Ammon's horn (tissue), 1 donor: ENCODE data around the gene EBF4.

Experiments used
- DNase-seq: peaks from one replicate; pipeline ENCODE4 v3.0.0-alpha.2; 2016; ENCODE audit warnings: low spot score

Gene EBF4

DNA sequence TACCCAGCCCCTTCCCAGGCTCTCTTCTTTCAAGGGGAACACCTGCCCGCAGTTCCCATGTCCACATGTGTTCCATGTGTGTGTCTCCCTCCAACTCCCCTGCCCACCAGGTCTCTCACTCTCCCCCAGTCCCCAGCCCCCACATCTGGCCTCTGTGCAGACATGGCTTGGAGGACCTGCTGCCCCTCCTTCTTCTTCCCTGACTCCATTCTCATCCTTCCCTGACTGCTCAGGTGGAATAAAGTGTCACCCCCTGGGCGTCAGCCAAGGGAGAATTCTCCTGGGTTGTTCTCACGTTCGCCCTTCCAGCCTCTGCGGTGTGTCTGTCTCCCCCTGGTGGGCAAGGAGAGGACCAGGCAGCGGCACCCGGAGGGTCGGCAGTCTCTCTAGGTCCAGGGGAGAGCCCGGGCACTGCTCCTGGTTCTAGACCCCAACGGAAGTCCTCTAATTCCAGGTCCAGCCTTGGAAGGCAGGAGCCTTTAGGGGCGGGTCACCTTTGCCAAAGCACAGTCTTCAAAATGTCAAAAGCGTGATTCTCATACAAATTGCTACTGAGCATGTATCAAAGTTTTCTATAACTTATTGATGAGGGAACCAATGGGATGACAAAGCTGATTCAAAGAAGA lies 50.5 kb downstream of the EBF4 start:
- peak; percentile 52 for DNase-seq

DNA sequence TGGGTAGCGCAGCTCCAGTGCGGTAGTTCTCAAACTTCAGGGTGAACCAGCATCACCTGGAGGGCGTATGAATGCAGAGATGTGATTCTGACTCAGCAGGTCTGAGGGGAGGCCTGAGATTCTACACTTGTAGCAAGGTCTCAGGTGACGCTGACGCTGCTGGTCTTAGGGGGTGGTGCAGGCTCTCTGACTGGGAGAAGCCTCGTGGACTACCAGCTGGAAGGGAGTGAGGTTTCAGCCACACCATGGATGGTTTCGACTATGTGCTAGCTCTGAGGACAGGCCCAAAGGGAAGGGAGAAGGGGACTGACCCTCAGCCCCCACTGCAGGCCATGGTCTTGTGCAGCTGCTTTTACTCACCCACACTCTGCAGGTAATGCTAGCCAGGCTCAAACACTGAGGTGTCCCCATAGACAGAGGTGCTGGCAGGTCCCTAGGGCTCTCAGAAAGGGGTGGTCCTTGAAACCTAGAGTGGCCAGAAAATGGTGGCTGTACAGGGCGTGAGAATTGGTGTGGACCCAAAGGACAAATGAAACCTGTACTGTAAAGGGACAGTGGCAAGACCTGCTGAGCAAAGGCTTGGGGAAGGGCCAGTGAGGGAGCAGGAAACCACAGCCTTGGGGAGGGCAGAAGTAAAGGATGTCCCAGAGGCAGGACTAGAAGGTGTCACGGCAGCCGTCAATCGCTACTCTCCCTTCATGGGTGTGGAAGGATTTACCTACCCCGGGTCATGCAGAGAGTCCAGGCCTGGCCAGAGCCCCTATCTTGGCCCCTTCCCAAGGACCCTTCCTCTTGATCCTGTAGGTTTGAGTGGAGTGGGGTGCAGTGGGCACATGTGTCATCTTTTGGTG lies 52.7 kb downstream of the EBF4 start:
- no peak for DNase-seq

DNA sequence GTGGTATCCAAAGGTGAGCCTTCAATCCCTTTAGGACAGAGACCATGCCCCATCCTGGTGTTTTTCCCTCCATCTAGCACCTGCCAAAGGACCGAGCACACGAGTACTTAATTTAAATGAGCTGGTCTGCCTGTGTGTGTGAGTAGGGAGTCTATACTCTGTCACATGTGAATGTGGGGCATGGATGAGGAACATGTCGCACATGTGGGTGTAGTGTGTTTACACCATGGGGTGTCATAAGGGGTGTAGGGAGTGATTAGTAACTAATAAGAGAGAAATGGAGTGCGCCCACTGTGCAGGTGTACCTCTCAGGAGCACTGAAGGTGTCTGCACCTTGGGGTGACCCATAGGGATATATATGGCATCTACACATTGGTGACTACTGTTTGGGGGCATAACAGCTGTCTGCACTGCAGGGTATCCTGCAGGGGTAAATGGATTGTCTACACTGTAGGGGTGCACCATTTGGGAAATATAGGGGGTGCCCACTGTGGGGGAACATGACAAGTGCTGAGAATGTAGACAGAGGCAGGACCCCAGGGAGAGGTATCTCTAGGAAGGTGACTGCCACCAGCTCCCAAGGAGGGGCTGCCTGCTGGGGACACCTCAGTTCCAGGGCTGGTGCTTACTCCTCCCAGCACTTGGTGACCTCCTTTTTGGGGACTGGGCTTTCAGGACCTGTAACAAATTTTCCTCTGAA lies 53.5 kb downstream of the EBF4 start:
- DNase-seq, result no peak

- DNase-seq, result no peak
These were observed 54.2 kb downstream of the EBF4 start for GRCh38 chr20:2746636-2747265.

DNA sequence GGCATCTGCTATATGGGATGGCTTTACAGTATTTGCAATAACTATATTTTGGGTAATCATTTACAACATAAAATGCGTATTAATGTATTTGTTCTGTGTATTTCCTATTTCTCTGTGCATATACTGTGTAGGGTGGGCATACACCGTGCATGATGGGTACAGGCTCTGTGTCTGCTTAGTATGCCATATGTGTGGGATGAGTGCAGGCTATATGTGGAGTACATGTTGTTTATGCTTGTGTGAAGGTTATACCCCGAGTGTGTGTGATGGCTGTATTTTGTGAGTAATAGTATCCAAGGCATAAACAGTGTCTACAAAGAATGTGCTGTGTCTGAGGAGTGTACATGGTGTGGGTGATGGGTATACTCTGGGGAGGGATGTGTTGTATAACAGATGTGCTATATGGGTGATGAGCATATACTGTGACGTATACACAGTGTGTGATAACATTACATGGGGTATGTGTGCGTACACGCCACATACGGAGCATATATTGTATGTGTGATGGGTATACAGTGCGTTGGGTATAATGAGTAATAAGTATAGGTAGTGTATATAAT lies 55.2 kb downstream of the EBF4 start:
- DNase-seq, result no peak

- no peak for DNase-seq
These were observed 56.2 kb downstream of the EBF4 start for GRCh38 chr20:2748551-2749342.

- no peak for DNase-seq
These were observed 56.9 kb downstream of the EBF4 start for GRCh38 chr20:2749343-2749950.

GRCh38 chr20:2749951-2750490 lies 57.4 kb downstream of the EBF4 start:
- DNase-seq, result no peak

- no peak for DNase-seq
These were observed 58.1 kb downstream of the EBF4 start for GRCh38 chr20:2750491-2751251.

- DNase-seq, result no peak
These were observed 58.8 kb downstream of the EBF4 start for GRCh38 chr20:2751347-2751877.

DNA sequence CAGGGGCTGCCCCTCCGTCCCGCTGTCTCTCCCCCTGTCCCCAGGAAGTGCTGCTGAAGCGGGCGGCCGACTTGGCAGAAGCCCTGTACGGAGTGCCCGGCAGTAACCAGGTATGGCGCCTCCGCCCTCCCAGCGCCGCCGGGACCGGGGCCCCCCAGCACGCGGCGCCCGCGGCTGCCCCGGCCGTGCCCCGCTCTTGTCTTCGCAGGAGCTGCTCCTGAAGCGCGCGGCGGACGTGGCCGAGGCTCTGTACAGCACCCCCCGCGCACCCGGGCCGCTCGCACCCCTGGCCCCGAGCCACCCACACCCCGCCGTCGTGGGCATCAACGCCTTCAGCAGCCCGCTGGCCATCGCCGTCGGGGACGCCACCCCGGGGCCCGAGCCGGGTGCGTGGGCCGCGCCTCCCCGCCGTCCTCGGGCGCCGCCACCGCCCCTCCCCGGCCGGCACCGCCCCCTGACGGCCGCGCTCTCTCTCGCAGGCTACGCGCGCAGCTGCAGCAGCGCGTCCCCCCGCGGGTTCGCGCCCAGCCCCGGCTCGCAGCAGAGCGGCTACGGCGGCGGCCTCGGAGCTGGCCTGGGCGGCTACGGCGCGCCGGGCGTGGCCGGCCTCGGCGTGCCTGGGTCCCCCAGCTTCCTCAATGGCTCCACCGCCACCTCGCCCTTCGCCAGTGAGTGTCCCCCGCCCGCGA lies 59.4 kb downstream of the EBF4 start:
- no peak for DNase-seq

- DNase-seq, result no peak
These were observed 60.2 kb downstream of the EBF4 start for GRCh38 chr20:2752567-2753460.

- no peak for DNase-seq
These were observed 61.0 kb downstream of the EBF4 start for GRCh38 chr20:2753461-2754040.

- DNase-seq, result no peak
These were observed 61.8 kb downstream of the EBF4 start for GRCh38 chr20:2754424-2754823.

DNA sequence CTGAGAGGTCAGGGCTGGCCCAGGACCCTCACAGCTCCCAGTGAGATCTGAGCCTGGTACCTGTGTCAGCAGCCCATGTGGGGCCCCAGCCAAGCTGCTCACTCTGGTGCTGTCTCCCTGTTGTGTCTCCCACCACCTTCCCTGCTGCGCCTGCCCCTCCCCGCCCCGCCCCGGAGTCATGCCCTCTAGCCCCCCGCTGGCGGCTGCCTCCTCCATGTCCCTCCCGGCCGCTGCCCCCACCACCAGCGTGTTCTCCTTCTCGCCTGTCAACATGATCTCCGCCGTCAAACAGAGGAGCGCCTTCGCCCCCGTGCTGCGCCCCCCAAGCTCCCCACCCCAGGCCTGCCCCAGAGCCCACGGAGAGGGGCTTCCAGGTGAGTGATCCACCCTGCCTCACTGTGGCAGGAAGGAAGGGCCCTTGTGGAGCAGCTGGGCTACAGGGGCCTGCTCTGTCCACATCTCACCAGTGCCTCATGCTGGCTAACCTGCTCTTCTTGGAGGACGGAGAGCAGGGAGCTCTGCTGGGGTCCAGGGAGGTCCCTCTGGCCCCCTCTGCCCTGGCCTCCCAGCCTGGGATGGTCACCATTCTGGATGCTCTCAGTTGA lies 63.0 kb downstream of the EBF4 start:
- DNase-seq, result no peak

DNA sequence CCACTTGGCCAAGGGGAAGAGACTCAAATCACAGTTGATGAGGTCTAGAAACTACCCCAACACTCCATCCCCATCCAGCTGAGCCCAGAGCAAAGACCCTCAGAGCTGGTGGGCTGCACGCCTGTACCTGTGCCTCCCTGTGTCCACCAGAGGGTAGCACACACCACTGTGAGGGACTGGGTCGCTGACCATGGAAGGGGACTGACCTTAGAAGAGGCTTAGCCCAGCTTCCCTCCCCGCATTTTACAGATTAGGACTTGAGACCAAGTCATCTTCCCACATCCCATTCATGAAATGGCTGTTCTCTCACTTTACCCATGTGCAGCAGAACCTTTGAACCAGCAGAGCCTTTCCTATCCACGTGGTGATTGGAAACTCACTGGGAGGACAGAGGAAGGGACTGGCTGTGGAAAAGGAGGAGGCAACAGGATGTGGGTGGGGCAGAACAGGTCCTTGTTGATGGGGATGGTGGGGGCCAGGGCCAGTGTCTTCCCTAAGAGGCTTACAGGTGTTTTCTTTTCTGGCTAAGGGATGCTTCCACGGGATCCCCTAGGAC lies 63.6 kb downstream of the EBF4 start:
- no peak for DNase-seq

DNA sequence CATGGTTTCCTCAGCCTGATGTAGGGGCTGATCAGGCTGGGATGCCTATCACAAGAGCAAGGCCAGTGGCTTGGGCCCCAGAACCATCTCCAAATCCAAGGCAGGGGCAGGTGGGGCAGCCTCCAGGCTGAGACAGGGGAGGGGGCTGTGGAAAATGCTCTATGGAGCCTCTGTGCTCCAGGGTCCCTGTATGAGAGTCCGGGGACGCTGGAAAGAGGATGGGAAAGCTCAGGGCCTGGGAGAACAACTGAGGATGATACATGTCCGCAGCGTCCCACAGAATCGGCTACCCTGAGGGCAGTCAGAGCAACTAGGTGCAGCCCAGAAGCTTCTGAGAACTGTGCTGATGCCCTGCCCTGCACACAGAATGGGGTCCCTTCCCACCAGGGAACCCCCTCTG lies 64.4 kb downstream of the EBF4 start:
- no peak for DNase-seq
